Thyroid gland (tissue), 4 donors: ENCODE data around the gene NEURL1.

Experiments
- CTCF ChIP-seq, 6 experiments: fragments of 200-600 bp in 3 of 6; fragments of 450-650 bp in 3 of 6; sonication (generic) in 3 of 6; IDR thresholded peaks; one replicate each; pipeline ENCODE4 v1.5.1; 2016 to 2019; ENCODE audit warnings: antibody characterized with exemption in 6 of 6, mild to moderate bottlenecking in 2 of 6, inconsistent platforms in 1 of 6, moderate library complexity in 1 of 6
- POLR2A ChIP-seq, 2 donors: fragments of 450-650 bp; IDR thresholded peaks; one replicate each; pipeline ENCODE4 v1.6.1; 2017; ENCODE audit warnings: antibody characterized with exemption in 2 of 2, mild to moderate bottlenecking in 2 of 2, moderate library complexity in 1 of 2

GRCh38 chr10:103528549-103528948 lies 35.0 kb downstream of the NEURL1 start:
- TF ChIP-seq CTCF (IDR thresholded peaks at IDR 0.05) (no peak), POLR2A (IDR thresholded peaks at IDR 0.05) (no peak)
